Gastrocnemius medialis (tissue), 4 donors: ENCODE measurements around the gene ROBO1. TPM values are rescaled to one million over a fixed set of nuclear protein-coding genes. Genes with fewer than 3 reads are reported as not detected.

Source experiments
- ATAC-seq, 2 donors: fragments of 150-250 bp; one replicate each; pipeline ENCODE4 v1.9.1; 2016
- DNase-seq, 2 donors: peaks; one replicate each; pipeline ENCODE4 v3.0.0-alpha.2; 2019
- H3K27ac ChIP-seq, 4 donors: fragments of 200-600 bp; sonication (generic); 1 replicate in 1 of 4; 2 replicates in 3 of 4; pipeline ENCODE4 v1.5.1; 2016 to 2018; ENCODE audit warnings: mild to moderate bottlenecking in 2 of 4, moderate library complexity in 1 of 4
- H3K27me3 ChIP-seq, 3 donors: fragments of 200-600 bp; sonication (generic) in 2 of 3; 1 replicate in 1 of 3; 2 replicates in 2 of 3; pipeline versions ENCODE4 v1.5.1 to v1.6.0; 2016 to 2019; ENCODE audit warnings: mild to moderate bottlenecking in 1 of 3, moderate library complexity in 1 of 3
- H3K36me3 ChIP-seq, 2 donors: fragments of 200-600 bp; sonication (generic) in 1 of 2; one replicate each; pipeline ENCODE4 v1.5.1; 2017 to 2018
- H3K4me1 ChIP-seq, 2 donors: fragments of 200-600 bp; sonication (generic) in 1 of 2; one replicate each; pipeline ENCODE4 v1.5.1; 2016 to 2017; ENCODE audit warnings: mild to moderate bottlenecking in 2 of 2
- H3K4me3 ChIP-seq, 4 donors: fragments of 200-600 bp; sonication (generic) in 3 of 4; 1 replicate in 1 of 4; 2 replicates in 3 of 4; pipeline ENCODE4 v1.5.1; 2016 to 2019; ENCODE audit warnings: mild to moderate bottlenecking in 2 of 4
- H3K9me3 ChIP-seq, 3 donors: fragments of 200-600 bp; sonication (generic) in 2 of 3; 1 replicate in 1 of 3; 2 replicates in 2 of 3; pipeline ENCODE4 v1.5.1; 2016 to 2019
- CTCF ChIP-seq, 5 experiments: fragments of 450-650 bp in 3 of 5; fragments of 200-600 bp in 2 of 5; sonication (generic) in 2 of 5; IDR thresholded peaks in 4 of 5; conservative IDR thresholded peaks in 1 of 5; 1 replicate in 4 of 5; 2 replicates in 1 of 5; pipeline ENCODE4 v1.5.1; 2016 to 2019; ENCODE audit warnings: antibody characterized with exemption in 5 of 5, mild to moderate bottlenecking in 3 of 5, moderate library complexity in 3 of 5
- POLR2A ChIP-seq, 2 donors: fragments of 450-650 bp; IDR thresholded peaks; one replicate each; pipeline ENCODE4 v1.6.1; 2017; ENCODE audit warnings: antibody characterized with exemption in 2 of 2, mild to moderate bottlenecking in 2 of 2, moderate library complexity in 2 of 2
- in situ Hi-C, 4 donors: fragments of 200-750 bp; cut with MboI; loops; one replicate each; pipeline versions ENCODE4 v1.15.0 to v1.8.0; 2017; ENCODE audit warnings: low sequenced_read_pairs in 4 of 4
- intact Hi-C: fragments of 100-400 bp; cut with DNase I; formaldehyde crosslinking; loops from one replicate; pipeline ENCODE4 v1.15.1; 2023; ENCODE audit warnings: low total_unique reads
- total RNA-seq, 4 donors: library from RNA; depleted of rRNA; stranded (reverse); fragments of >200 nt; gene quantifications; one replicate each; pipeline versions ENCODE4 v1.1.0 to v1.2.3, GENCODE V29; 2016

ROBO1 gene
- total RNA-seq, 4 donors from 2014 or later, result 4.2 to 16.0 (median 9.5) TPM

DNA sequence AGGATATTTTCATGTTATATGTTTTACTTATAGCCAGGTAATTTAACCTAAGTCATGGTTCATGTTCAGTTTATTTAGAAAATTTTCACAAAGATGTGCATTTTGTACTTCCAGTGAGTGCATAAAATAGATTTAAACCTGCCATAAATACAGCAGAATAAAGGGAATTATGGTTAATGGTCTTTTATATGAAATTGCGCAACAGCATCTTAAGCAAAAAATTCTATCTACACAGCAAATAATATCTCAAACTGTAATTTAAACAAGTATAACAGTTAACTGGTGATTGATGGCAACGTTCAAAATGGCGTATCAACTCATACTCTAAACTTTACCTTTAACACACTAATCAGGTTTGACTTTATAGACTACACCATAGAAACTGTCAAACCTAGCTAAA, 97.6 kb downstream of the ROBO1 start:
- no peak for ATAC-seq
- no peaks in the 10 kb centered on the region for H3K27me3 ChIP-seq
- no peak for DNase-seq
- H3K27ac ChIP-seq, result no peak overlapping the region
- intact Hi-C loops, result no loop called here
- H3K36me3 ChIP-seq, result no peaks in the 10 kb centered on the region
- no peak overlapping the region for H3K4me3 ChIP-seq
- no peak for TF ChIP-seq POLR2A (IDR thresholded peaks at IDR 0.05)
- TF ChIP-seq CTCF (IDR thresholded peaks at IDR 0.05 in 4 of 5, conservative IDR thresholded peaks at IDR 0.05 in 1 of 5), result no peak
- H3K9me3 ChIP-seq, result no peaks in the 10 kb centered on the region
- no peaks in the 10 kb centered on the region for H3K4me1 ChIP-seq
- in situ Hi-C loops, result no loop called here

DNA sequence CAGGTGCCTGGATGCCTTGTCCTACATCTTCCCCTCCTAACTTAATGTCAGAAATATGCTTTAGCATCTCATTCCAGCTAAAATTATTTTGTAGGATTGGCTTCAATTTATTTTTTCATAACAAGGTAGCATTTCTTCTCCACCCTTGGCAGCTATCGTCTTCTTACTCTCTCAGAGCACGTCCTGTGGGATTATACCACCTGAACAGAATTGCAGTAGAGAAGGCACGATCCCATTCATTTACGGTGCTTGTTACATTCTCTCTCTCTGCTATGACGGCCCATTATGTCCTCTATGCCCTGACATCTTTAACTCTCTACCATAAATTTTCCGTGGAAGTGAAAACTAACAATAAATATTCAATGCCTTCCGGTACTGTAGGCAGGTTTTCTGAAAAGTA, 103.3 kb downstream of the ROBO1 start:
- DNase-seq (no peak), ATAC-seq (no peak)
- no peak for TF ChIP-seq POLR2A (IDR thresholded peaks at IDR 0.05)
- no peak for TF ChIP-seq CTCF (IDR thresholded peaks at IDR 0.05 in 4 of 5, conservative IDR thresholded peaks at IDR 0.05 in 1 of 5)
- in situ Hi-C loops (no loop called here), intact Hi-C loops (no loop called here)
- H3K4me1 ChIP-seq, result no peaks in the 10 kb centered on the region
- H3K9me3 ChIP-seq, result no peaks in the 10 kb centered on the region
- no peaks in the 10 kb centered on the region for H3K36me3 ChIP-seq
- no peaks in the 10 kb centered on the region for H3K27me3 ChIP-seq
- H3K4me3 ChIP-seq, result no peak overlapping the region
- H3K27ac ChIP-seq, result no peak overlapping the region

DNA sequence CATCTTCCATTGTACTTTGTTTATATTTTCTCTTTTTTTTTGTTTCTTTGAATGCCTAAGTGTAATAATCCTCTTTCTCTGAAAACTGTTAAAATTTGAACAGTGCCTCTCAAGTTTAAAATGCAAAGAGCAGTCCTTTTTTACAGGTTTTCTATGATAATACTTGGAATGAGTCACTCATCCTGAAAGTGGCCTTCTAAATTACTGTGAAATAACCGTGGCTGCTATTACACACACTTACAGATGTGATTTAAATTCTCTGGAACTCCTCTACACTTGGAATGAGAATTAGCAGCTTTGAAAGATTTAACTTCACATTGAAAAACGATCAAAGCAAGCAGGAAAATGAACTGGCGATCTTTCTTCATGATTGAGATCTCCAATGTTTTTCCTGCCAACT, 105.9 kb downstream of the ROBO1 start:
- H3K27ac ChIP-seq, result no peak overlapping the region
- H3K4me1 ChIP-seq, result no peaks in the 10 kb centered on the region
- no peaks in the 10 kb centered on the region for H3K9me3 ChIP-seq
- intact Hi-C loops (no loop called here), in situ Hi-C loops (no loop called here)
- H3K36me3 ChIP-seq, result no peaks in the 10 kb centered on the region
- DNase-seq, result no peak
- no peak for ATAC-seq
- no peaks in the 10 kb centered on the region for H3K27me3 ChIP-seq
- TF ChIP-seq POLR2A (IDR thresholded peaks at IDR 0.05) (no peak), CTCF (IDR thresholded peaks at IDR 0.05 in 4 of 5, conservative IDR thresholded peaks at IDR 0.05 in 1 of 5) (no peak)
- H3K4me3 ChIP-seq, result no peak overlapping the region

GRCh38 chr3:79657076-79657475, 110.7 kb downstream of the ROBO1 start:
- TF ChIP-seq CTCF (IDR thresholded peaks at IDR 0.05 in 4 of 5, conservative IDR thresholded peaks at IDR 0.05 in 1 of 5) (no peak), POLR2A (IDR thresholded peaks at IDR 0.05) (no peak)
- DNase-seq (no peak), ATAC-seq (no peak)
- Histone ChIP-seq H3K36me3 (no peaks in the 10 kb centered on the region), H3K9me3 (no peaks in the 10 kb centered on the region), H3K27ac (no peak overlapping the region), H3K27me3 (no peaks in the 10 kb centered on the region), H3K4me1 (no peaks in the 10 kb centered on the region), H3K4me3 (no peak overlapping the region)
- in situ Hi-C loops, result no loop called here
- intact Hi-C loops, result no loop called here

DNA sequence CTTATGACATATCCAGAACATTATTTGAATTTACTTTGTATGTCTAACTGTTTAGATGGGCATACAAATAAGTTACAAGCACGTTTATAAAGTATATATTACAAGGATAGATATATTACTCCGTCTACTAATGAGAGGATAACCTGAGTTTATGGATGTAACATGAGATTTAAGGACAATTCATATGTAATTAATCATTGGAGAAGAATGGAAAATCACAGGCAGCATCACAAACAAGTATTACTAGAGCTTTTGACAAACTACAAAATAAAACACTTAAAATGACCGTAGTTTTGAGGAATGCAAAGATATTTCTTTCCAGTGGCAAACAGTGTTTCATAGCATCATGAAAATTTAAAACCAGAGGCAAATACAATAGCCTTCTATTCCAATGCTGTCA, 113.8 kb downstream of the ROBO1 start:
- Histone ChIP-seq H3K9me3 (no peaks in the 10 kb centered on the region), H3K4me1 (no peaks in the 10 kb centered on the region), H3K4me3 (no peak overlapping the region), H3K27ac (no peak overlapping the region), H3K27me3 (no peaks in the 10 kb centered on the region), H3K36me3 (no peaks in the 10 kb centered on the region)
- in situ Hi-C loops, result no loop called here
- DNase-seq (no peak), ATAC-seq (no peak)
- no peak for TF ChIP-seq CTCF (IDR thresholded peaks at IDR 0.05 in 4 of 5, conservative IDR thresholded peaks at IDR 0.05 in 1 of 5)
- TF ChIP-seq POLR2A (IDR thresholded peaks at IDR 0.05), result no peak
- intact Hi-C loops, result no loop called here
